GM19239 (cell line): ENCODE results near the gene IL2RA.
"Not testable (repeated sequence)": the region's sequence is repeated elsewhere in the genome, so short reads cannot be mapped to it uniquely, and the experiment has no call there.

ENCODE experiments used
- DNase-seq: peaks from one replicate; pipeline ENCODE4 v3.0.0; 2011; ENCODE audit warnings: low spot score; ENCODE audit not compliant: insufficient read length
- FAIRE-seq: peaks from 2 replicates; lab custom pipeline; 2011; peaks lifted over from hg19 to GRCh38; lab: Jason Lieb, UNC

Gene IL2RA

GRCh38 chr10:5968037-5968680 lies 94.0 kb downstream of the IL2RA start:
- FAIRE-seq (no peak), DNase-seq (no peak)

GRCh38 chr10:5965266-5965665 lies 96.9 kb downstream of the IL2RA start:
- FAIRE-seq (no peak), DNase-seq (no peak)

- FAIRE-seq (no peak), DNase-seq (no peak)
Measured at GRCh38 chr10:5964736-5965135, 97.4 kb downstream of the IL2RA start.

- FAIRE-seq, result no peak
- no peak for DNase-seq
Measured at GRCh38 chr10:5963591-5963990, 98.6 kb downstream of the IL2RA start.

GRCh38 chr10:5963071-5963470 lies 99.1 kb downstream of the IL2RA start:
- FAIRE-seq (no peak), DNase-seq (no peak)

- FAIRE-seq, DNase-seq: not testable (repeated sequence)
Measured at GRCh38 chr10:5962358-5962940, 99.7 kb downstream of the IL2RA start.

GRCh38 chr10:5961405-5962100 lies 100.6 kb downstream of the IL2RA start:
- FAIRE-seq (no peak), DNase-seq (no peak)

- DNase-seq, FAIRE-seq: not testable (repeated sequence)
Measured at GRCh38 chr10:5960973-5961275, 101.2 kb downstream of the IL2RA start.
